ENCODE data around the gene PCDH12.

PCDH12 gene

GRCh38 chr5:141904551-141904950, 53.5 kb downstream of the PCDH12 start:
- no peak for DNase-seq
- Histone ChIP-seq H2BK15ac (ENCODE audit: low read depth, poor library complexity, severe bottlenecking) (peak overlapping the region; percentile 88), H3K79me1 (replicated peaks; ENCODE audit: low read length, poor library complexity, severe bottlenecking) (no peaks in the 10 kb centered on the region), H2BK120ac (ENCODE audit: low read depth, low read length) (no peak overlapping the region), H3K4me2 (ENCODE audit: low read length, poor library complexity, severe bottlenecking) (no peak overlapping the region), H3K36me3 (ENCODE audit: control insufficient read depth in 1 of 2, insufficient read depth in 2 of 2, low read depth in 1 of 2, low read length in 2 of 2) (no peaks in the 10 kb centered on the region), H3K18ac (ENCODE audit: low read depth in 1 of 2, low read length in 2 of 2) (no peak overlapping the region), H3K9me3 (ENCODE audit: control insufficient read depth, low read length) (no peaks in the 10 kb centered on the region), H2AK5ac (ENCODE audit: low read length, severe bottlenecking) (no peak overlapping the region), H2BK12ac (ENCODE audit: low read length in 2 of 2) (no peak overlapping the region), H3K4me1 (ENCODE audit: control insufficient read depth, insufficient read depth, low read depth, low read length) (no peaks in the 10 kb centered on the region), H3K4me3 (ENCODE audit: insufficient read depth in 1 of 2, low read depth in 1 of 2, low read length in 2 of 2) (no peak overlapping the region), H3K4ac (ENCODE audit: low read depth in 1 of 2, low read length in 2 of 2) (no peak overlapping the region), H2BK5ac (ENCODE audit: low read depth, low read length, poor library complexity, severe bottlenecking) (no peak overlapping the region), H3K14ac (ENCODE audit: low read length in 2 of 2) (no peak overlapping the region), H2AFZ (ENCODE audit: low read depth, low read length) (no peak overlapping the region), H3K27me3 (ENCODE audit: control insufficient read depth in 1 of 2, insufficient read depth in 1 of 2, low read length in 2 of 2) (peaks cover 0 to 29% of the 10 kb centered on the region in 2 experiments), H3K27ac (ENCODE audit: low read length, poor library complexity, severe bottlenecking) (no peak overlapping the region), H3K9ac (ENCODE audit: low read length) (no peak overlapping the region), H4K91ac (ENCODE audit: low read length) (no peak overlapping the region), H4K8ac (ENCODE audit: low read length) (no peak overlapping the region), H3K23ac (ENCODE audit: low read length in 2 of 2) (no peak overlapping the region)
- 95% methylated on average over 5 of the region's 5 CpGs for WGBS

GRCh38 chr5:141903261-141903660, 54.7 kb downstream of the PCDH12 start:
- H3K14ac ChIP-seq (ENCODE audit: low read length in 2 of 2) = no peak overlapping the region
- H3K79me1 ChIP-seq (replicated peaks; ENCODE audit: low read length, poor library complexity, severe bottlenecking) = no peaks in the 10 kb centered on the region
- no peak overlapping the region for H3K23ac ChIP-seq (ENCODE audit: low read length in 2 of 2)
- no peak overlapping the region for H2BK12ac ChIP-seq (ENCODE audit: low read length in 2 of 2)
- no peak overlapping the region for H2BK120ac ChIP-seq (ENCODE audit: low read depth, low read length)
- H3K4me1 ChIP-seq (ENCODE audit: control insufficient read depth, insufficient read depth, low read depth, low read length) = no peaks in the 10 kb centered on the region
- no peak for DNase-seq
- no peak overlapping the region for H2AK5ac ChIP-seq (ENCODE audit: low read length, severe bottlenecking)
- H3K9me3 ChIP-seq (ENCODE audit: control insufficient read depth, low read length) = no peaks in the 10 kb centered on the region
- no peak overlapping the region for H3K4me2 ChIP-seq (ENCODE audit: low read length, poor library complexity, severe bottlenecking)
- H3K4ac ChIP-seq (ENCODE audit: low read depth in 1 of 2, low read length in 2 of 2) = no peak overlapping the region
- H3K27me3 ChIP-seq (ENCODE audit: control insufficient read depth in 1 of 2, insufficient read depth in 1 of 2, low read length in 2 of 2) = peaks cover 0 to 29% of the 10 kb centered on the region in 2 experiments
- no peak overlapping the region for H3K4me3 ChIP-seq (ENCODE audit: insufficient read depth in 1 of 2, low read depth in 1 of 2, low read length in 2 of 2)
- no peaks in the 10 kb centered on the region for H3K36me3 ChIP-seq (ENCODE audit: control insufficient read depth in 1 of 2, insufficient read depth in 2 of 2, low read depth in 1 of 2, low read length in 2 of 2)
- H3K27ac ChIP-seq (ENCODE audit: low read length, poor library complexity, severe bottlenecking) = no peak overlapping the region
- no peak overlapping the region for H4K91ac ChIP-seq (ENCODE audit: low read length)
- no peak overlapping the region for H3K9ac ChIP-seq (ENCODE audit: low read length)
- 93% methylated on average over 4 of the region's 4 CpGs for WGBS
- no peak overlapping the region for H4K8ac ChIP-seq (ENCODE audit: low read length)
- H3K18ac ChIP-seq (ENCODE audit: low read depth in 1 of 2, low read length in 2 of 2) = no peak overlapping the region
- H2BK5ac ChIP-seq (ENCODE audit: low read depth, low read length, poor library complexity, severe bottlenecking) = no peak overlapping the region
- H2BK15ac ChIP-seq (ENCODE audit: low read depth, poor library complexity, severe bottlenecking) = no peak overlapping the region
- no peak overlapping the region for H2AFZ ChIP-seq (ENCODE audit: low read depth, low read length)

GRCh38 chr5:141902015-141902814, 55.8 kb downstream of the PCDH12 start:
- H4K8ac ChIP-seq (ENCODE audit: low read length) = no peak overlapping the region
- H4K91ac ChIP-seq (ENCODE audit: low read length) = no peak overlapping the region
- no peak overlapping the region for H3K9ac ChIP-seq (ENCODE audit: low read length)
- no peak overlapping the region for H3K18ac ChIP-seq (ENCODE audit: low read depth in 1 of 2, low read length in 2 of 2)
- 80% methylated on average over 5 of the region's 5 CpGs for WGBS
- peaks cover 0 to 29% of the 10 kb centered on the region in 2 experiments for H3K27me3 ChIP-seq (ENCODE audit: control insufficient read depth in 1 of 2, insufficient read depth in 1 of 2, low read length in 2 of 2)
- no peak overlapping the region for H3K4ac ChIP-seq (ENCODE audit: low read depth in 1 of 2, low read length in 2 of 2)
- peak overlapping the region in 1 of 2 experiments; percentile 20 for H3K23ac ChIP-seq (ENCODE audit: low read length in 2 of 2)
- H3K79me1 ChIP-seq (replicated peaks; ENCODE audit: low read length, poor library complexity, severe bottlenecking) = no peaks in the 10 kb centered on the region
- no peak overlapping the region for H2BK12ac ChIP-seq (ENCODE audit: low read length in 2 of 2)
- H3K4me1 ChIP-seq (ENCODE audit: control insufficient read depth, insufficient read depth, low read depth, low read length) = no peaks in the 10 kb centered on the region
- H3K36me3 ChIP-seq (ENCODE audit: control insufficient read depth in 1 of 2, insufficient read depth in 2 of 2, low read depth in 1 of 2, low read length in 2 of 2) = no peaks in the 10 kb centered on the region
- H2BK120ac ChIP-seq (ENCODE audit: low read depth, low read length) = no peak overlapping the region
- H3K4me2 ChIP-seq (ENCODE audit: low read length, poor library complexity, severe bottlenecking) = no peak overlapping the region
- H3K14ac ChIP-seq (ENCODE audit: low read length in 2 of 2) = no peak overlapping the region
- no peak overlapping the region for H2AFZ ChIP-seq (ENCODE audit: low read depth, low read length)
- H2BK5ac ChIP-seq (ENCODE audit: low read depth, low read length, poor library complexity, severe bottlenecking) = no peak overlapping the region
- H2BK15ac ChIP-seq (ENCODE audit: low read depth, poor library complexity, severe bottlenecking) = no peak overlapping the region
- H2AK5ac ChIP-seq (ENCODE audit: low read length, severe bottlenecking) = no peak overlapping the region
- no peaks in the 10 kb centered on the region for H3K9me3 ChIP-seq (ENCODE audit: control insufficient read depth, low read length)
- no peak overlapping the region for H3K4me3 ChIP-seq (ENCODE audit: insufficient read depth in 1 of 2, low read depth in 1 of 2, low read length in 2 of 2)
- no peak for DNase-seq
- no peak overlapping the region for H3K27ac ChIP-seq (ENCODE audit: low read length, poor library complexity, severe bottlenecking)

- no peak overlapping the region for H3K4me2 ChIP-seq (ENCODE audit: low read length, poor library complexity, severe bottlenecking)
- no peak overlapping the region for H2BK12ac ChIP-seq (ENCODE audit: low read length in 2 of 2)
- no peak overlapping the region for H2BK5ac ChIP-seq (ENCODE audit: low read depth, low read length, poor library complexity, severe bottlenecking)
- no peak overlapping the region for H2AK5ac ChIP-seq (ENCODE audit: low read length, severe bottlenecking)
- H3K27ac ChIP-seq (ENCODE audit: low read length, poor library complexity, severe bottlenecking) = no peak overlapping the region
- H2BK15ac ChIP-seq (ENCODE audit: low read depth, poor library complexity, severe bottlenecking) = no peak overlapping the region
- H3K4me1 ChIP-seq (ENCODE audit: control insufficient read depth, insufficient read depth, low read depth, low read length) = no peaks in the 10 kb centered on the region
- no peak overlapping the region for H3K23ac ChIP-seq (ENCODE audit: low read length in 2 of 2)
- DNase-seq = no peak
- WGBS = 100% methylated on average over 1 of the region's 2 CpGs
- H3K9me3 ChIP-seq (ENCODE audit: control insufficient read depth, low read length) = no peaks in the 10 kb centered on the region
- no peak overlapping the region for H3K18ac ChIP-seq (ENCODE audit: low read depth in 1 of 2, low read length in 2 of 2)
- no peak overlapping the region for H4K91ac ChIP-seq (ENCODE audit: low read length)
- no peak overlapping the region for H3K9ac ChIP-seq (ENCODE audit: low read length)
- peaks cover 3 to 24% of the 10 kb centered on the region in 2 experiments for H3K27me3 ChIP-seq (ENCODE audit: control insufficient read depth in 1 of 2, insufficient read depth in 1 of 2, low read length in 2 of 2)
- no peaks in the 10 kb centered on the region for H3K36me3 ChIP-seq (ENCODE audit: control insufficient read depth in 1 of 2, insufficient read depth in 2 of 2, low read depth in 1 of 2, low read length in 2 of 2)
- H3K4me3 ChIP-seq (ENCODE audit: insufficient read depth in 1 of 2, low read depth in 1 of 2, low read length in 2 of 2) = no peak overlapping the region
- no peak overlapping the region for H2AFZ ChIP-seq (ENCODE audit: low read depth, low read length)
- H4K8ac ChIP-seq (ENCODE audit: low read length) = no peak overlapping the region
- H3K14ac ChIP-seq (ENCODE audit: low read length in 2 of 2) = no peak overlapping the region
- no peak overlapping the region for H3K4ac ChIP-seq (ENCODE audit: low read depth in 1 of 2, low read length in 2 of 2)
- H2BK120ac ChIP-seq (ENCODE audit: low read depth, low read length) = no peak overlapping the region
- no peaks in the 10 kb centered on the region for H3K79me1 ChIP-seq (replicated peaks; ENCODE audit: low read length, poor library complexity, severe bottlenecking)
Observed at GRCh38 chr5:141898448-141899049, 59.5 kb downstream of the PCDH12 start.

Measured in mesenchymal stem cell (in vitro differentiated cells and primary cell).